Measurements from ENCODE around the gene KCNH2. TPM values are rescaled to one million over a fixed set of nuclear protein-coding genes. Genes with fewer than 3 reads are reported as not detected.

The KCNH2 gene
- polyA plus RNA-seq, 3 donors = not detected

DNA sequence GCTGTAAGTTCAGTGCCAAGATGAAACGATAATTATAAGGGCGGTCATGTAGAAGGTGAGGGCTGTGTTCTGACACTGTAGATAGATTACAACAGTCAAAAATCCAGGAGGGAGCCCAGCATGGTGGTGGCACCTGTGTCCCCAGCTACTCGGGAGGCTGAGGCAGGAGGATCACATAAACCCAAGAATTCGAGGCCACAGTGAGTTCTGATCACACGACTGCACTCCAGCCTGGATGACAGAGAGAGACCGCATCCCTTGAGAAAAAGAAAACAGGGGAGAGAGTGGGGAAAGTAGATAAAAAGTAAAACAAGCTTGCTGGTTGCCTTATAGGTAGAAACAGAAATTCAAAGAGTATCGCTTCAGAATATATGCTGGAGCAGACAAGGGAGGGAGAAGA, 52.1 kb downstream of the KCNH2 start:
- TF ChIP-seq, protein P1, sequence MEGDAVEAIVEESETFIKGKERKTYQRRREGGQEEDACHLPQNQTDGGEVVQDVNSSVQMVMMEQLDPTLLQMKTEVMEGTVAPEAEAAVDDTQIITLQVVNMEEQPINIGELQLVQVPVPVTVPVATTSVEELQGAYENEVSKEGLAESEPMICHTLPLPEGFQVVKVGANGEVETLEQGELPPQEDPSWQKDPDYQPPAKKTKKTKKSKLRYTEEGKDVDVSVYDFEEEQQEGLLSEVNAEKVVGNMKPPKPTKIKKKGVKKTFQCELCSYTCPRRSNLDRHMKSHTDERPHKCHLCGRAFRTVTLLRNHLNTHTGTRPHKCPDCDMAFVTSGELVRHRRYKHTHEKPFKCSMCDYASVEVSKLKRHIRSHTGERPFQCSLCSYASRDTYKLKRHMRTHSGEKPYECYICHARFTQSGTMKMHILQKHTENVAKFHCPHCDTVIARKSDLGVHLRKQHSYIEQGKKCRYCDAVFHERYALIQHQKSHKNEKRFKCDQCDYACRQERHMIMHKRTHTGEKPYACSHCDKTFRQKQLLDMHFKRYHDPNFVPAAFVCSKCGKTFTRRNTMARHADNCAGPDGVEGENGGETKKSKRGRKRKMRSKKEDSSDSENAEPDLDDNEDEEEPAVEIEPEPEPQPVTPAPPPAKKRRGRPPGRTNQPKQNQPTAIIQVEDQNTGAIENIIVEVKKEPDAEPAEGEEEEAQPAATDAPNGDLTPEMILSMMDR (IDR thresholded peaks at IDR 0.05) = no peak
- no peaks in the 10 kb centered on the region for H3K4me1 Mint-ChIP-seq
- intact Hi-C loops (cut with micrococcal nuclease) = no loop called here
- Histone ChIP-seq H3K36me3 (replicated peaks in 1 of 2; ENCODE audit: control insufficient read depth in 1 of 2, insufficient read depth in 2 of 2, low read length in 2 of 2) (no peaks in the 10 kb centered on the region), H4K20me1 (ENCODE audit: insufficient read depth, low read length) (no peaks in the 10 kb centered on the region), H3K4me3 (replicated peaks in 1 of 3; ENCODE audit: low read depth in 2 of 3, low read length in 3 of 3) (no peak overlapping the region), H2AFZ (ENCODE audit: insufficient read depth, low read depth, low read length, poor library complexity, severe bottlenecking) (no peak overlapping the region), H3K9ac (ENCODE audit: insufficient read depth, low read length, poor library complexity, severe bottlenecking) (no peak overlapping the region), H3K4me1 (ENCODE audit: control insufficient read depth in 1 of 2, insufficient read depth in 2 of 2, low read length in 2 of 2) (no peaks in the 10 kb centered on the region), H3K79me2 (ENCODE audit: insufficient read depth, low read length) (no peaks in the 10 kb centered on the region), H3K9me3 (replicated peaks in 1 of 2; ENCODE audit: control insufficient read depth in 1 of 2, insufficient read depth in 1 of 2, low read length in 2 of 2) (no peaks in the 10 kb centered on the region), H3K4me2 (replicated peaks; ENCODE audit: extremely low read depth, low read length, poor library complexity, severe bottlenecking) (no peak overlapping the region), H3K27me3 (ENCODE audit: control insufficient read depth in 2 of 2, insufficient read depth in 2 of 2, low read length in 2 of 2) (peaks cover 0 to 2% of the 10 kb centered on the region in 2 donors), H3K27ac (ENCODE audit: low read depth in 1 of 2, low read length in 2 of 2) (no peak overlapping the region)
- peaks cover 0 to 2% (median 0%) of the 10 kb centered on the region in 7 donors for H3K9me3 Mint-ChIP-seq
- no peak overlapping the region for H3K4me3 Mint-ChIP-seq
- H3K36me3 Mint-ChIP-seq = no peaks in the 10 kb centered on the region
- peaks cover 4 to 14% (median 6%) of the 10 kb centered on the region in 3 donors for H3K27me3 Mint-ChIP-seq (ENCODE audit: low read depth in 3 of 3)
- 93% methylated on average over 3 of the region's 7 CpGs for WGBS (ENCODE audit: insufficient coverage)
- no peak overlapping the region for H3K27ac Mint-ChIP-seq
- no peak for DNase-seq

GRCh38 chr7:150924369-150924781, 53.7 kb downstream of the KCNH2 start:
- no peak overlapping the region for H2AFZ ChIP-seq (ENCODE audit: insufficient read depth, low read depth, low read length, poor library complexity, severe bottlenecking)
- no peaks in the 10 kb centered on the region for H3K79me2 ChIP-seq (ENCODE audit: insufficient read depth, low read length)
- intact Hi-C loops (cut with micrococcal nuclease) = no loop called here
- H3K36me3 ChIP-seq (replicated peaks in 1 of 2; ENCODE audit: control insufficient read depth in 1 of 2, insufficient read depth in 2 of 2, low read length in 2 of 2) = no peaks in the 10 kb centered on the region
- DNase-seq = no peak
- H4K20me1 ChIP-seq (ENCODE audit: insufficient read depth, low read length) = no peaks in the 10 kb centered on the region
- H3K4me2 ChIP-seq (replicated peaks; ENCODE audit: extremely low read depth, low read length, poor library complexity, severe bottlenecking) = no peak overlapping the region
- no peak overlapping the region for H3K9ac ChIP-seq (ENCODE audit: insufficient read depth, low read length, poor library complexity, severe bottlenecking)
- no peak overlapping the region for H3K4me3 Mint-ChIP-seq
- no peak overlapping the region for H3K4me3 ChIP-seq (replicated peaks in 1 of 3; ENCODE audit: low read depth in 2 of 3, low read length in 3 of 3)
- H3K27me3 ChIP-seq (ENCODE audit: control insufficient read depth in 2 of 2, insufficient read depth in 2 of 2, low read length in 2 of 2) = peaks cover 0 to 2% of the 10 kb centered on the region in 2 donors
- no peak overlapping the region for H3K27ac ChIP-seq (ENCODE audit: low read depth in 1 of 2, low read length in 2 of 2)
- WGBS (ENCODE audit: insufficient coverage) = 4% methylated on average over 7 of the region's 10 CpGs
- no peaks in the 10 kb centered on the region for H3K4me1 Mint-ChIP-seq
- H3K27ac Mint-ChIP-seq = no peak overlapping the region
- H3K27me3 Mint-ChIP-seq (ENCODE audit: low read depth in 3 of 3) = peaks cover 4 to 12% (median 9%) of the 10 kb centered on the region in 3 donors
- TF ChIP-seq, protein P1 (IDR thresholded peaks at IDR 0.05) = no peak
- no peaks in the 10 kb centered on the region for H3K4me1 ChIP-seq (ENCODE audit: control insufficient read depth in 1 of 2, insufficient read depth in 2 of 2, low read length in 2 of 2)
- no peaks in the 10 kb centered on the region for H3K36me3 Mint-ChIP-seq
- H3K9me3 ChIP-seq (replicated peaks in 1 of 2; ENCODE audit: control insufficient read depth in 1 of 2, insufficient read depth in 1 of 2, low read length in 2 of 2) = no peaks in the 10 kb centered on the region
- H3K9me3 Mint-ChIP-seq = peaks cover 0 to 2% (median 0%) of the 10 kb centered on the region in 7 donors
